Neural progenitor cell (in vitro differentiated cells): ENCODE data around the gene CKAP2. TPM values are rescaled to one million over a fixed set of nuclear protein-coding genes. Genes with fewer than 3 reads are reported as not detected.
"Not testable (repeated sequence)": the region's sequence is repeated elsewhere in the genome, so short reads cannot be mapped to it uniquely, and the experiment has no call there.

ENCODE experiments used
- DNase-seq: peaks from one replicate; pipeline ENCODE4 v3.0.0-alpha.2; 2016; ENCODE audit warnings: low spot score
- H2AFZ ChIP-seq: fragments of 200-600 bp; sonication (generic); replicated peaks from 2 replicates; pipeline ENCODE4 v1.6.1; 2016; ENCODE audit warnings: antibody characterized with exemption
- H3F3A ChIP-seq: fragments of 200-600 bp; sonication (generic); 2 replicates; pipeline ENCODE4 v1.6.1; 2016; ENCODE audit warnings: antibody characterized with exemption, low read depth
- H3K27ac ChIP-seq: fragments of 200-600 bp; sonication (generic); 2 replicates; pipeline ENCODE4 v1.5.1; 2016; ENCODE audit warnings: mild to moderate bottlenecking
- H3K27me3 ChIP-seq: fragments of 200-600 bp; sonication (generic); 2 replicates; pipeline ENCODE4 v1.6.1; 2016; ENCODE audit warnings: mild to moderate bottlenecking, moderate library complexity
- H3K36me3 ChIP-seq: fragments of 200-600 bp; sonication (generic); 2 replicates; pipeline ENCODE4 v1.5.1; 2016
- H3K4me1 ChIP-seq: fragments of 200-600 bp; sonication (generic); 2 replicates; pipeline ENCODE4 v1.6.1; 2016; ENCODE audit warnings: mixed run types
- H3K4me2 ChIP-seq: fragments of 200-600 bp; sonication (generic); 2 replicates; pipeline ENCODE4 v1.6.1; 2016
- H3K4me3 ChIP-seq: fragments of 200-600 bp; sonication (generic); 2 replicates; pipeline ENCODE4 v1.5.1; 2016
- H3K79me2 ChIP-seq: fragments of 200-600 bp; sonication (generic); 2 replicates; pipeline ENCODE4 v1.6.1; 2016; ENCODE audit warnings: low read depth
- H3K9ac ChIP-seq: fragments of 200-600 bp; sonication (generic); 2 replicates; pipeline ENCODE4 v1.6.1; 2016
- H3K9me3 ChIP-seq: fragments of 200-600 bp; sonication (generic); 2 replicates; pipeline ENCODE4 v1.5.1; 2016; ENCODE audit warnings: low read depth
- H4K20me1 ChIP-seq: fragments of 200-600 bp; sonication (generic); 2 replicates; pipeline ENCODE4 v1.6.1; 2016; ENCODE audit warnings: low read depth
- H3K27ac Mint-ChIP-seq: 3 replicates; pipeline ENCODE4 v1.8.0; 2021; ENCODE audit warnings: mixed read lengths
- H3K27me3 Mint-ChIP-seq: 2 replicates; pipeline ENCODE4 v1.8.0; 2022; ENCODE audit warnings: low read depth, mild to moderate bottlenecking, inconsistent platforms, moderate library complexity, mixed read lengths; ENCODE audit not compliant: insufficient read depth
- H3K36me3 Mint-ChIP-seq: 3 replicates; pipeline ENCODE4 v1.8.0; 2021; ENCODE audit warnings: mixed read lengths
- H3K4me1 Mint-ChIP-seq: 3 replicates; pipeline ENCODE4 v1.8.0; 2021; ENCODE audit warnings: mixed read lengths
- H3K4me3 Mint-ChIP-seq: 3 replicates; pipeline ENCODE4 v1.8.0; 2021; ENCODE audit warnings: mild to moderate bottlenecking, moderate library complexity, mixed read lengths
- H3K9me3 Mint-ChIP-seq: 3 replicates; pipeline ENCODE4 v1.8.0; 2020; ENCODE audit warnings: mixed read lengths
- CTCF ChIP-seq: fragments of 200-600 bp; sonication (generic); IDR thresholded peaks from 2 replicates; pipeline ENCODE4 v1.5.1; 2017; ENCODE audit warnings: antibody characterized with exemption, mild to moderate bottlenecking
- EZH2 ChIP-seq: fragments of 200-600 bp; sonication (generic); IDR thresholded peaks from 2 replicates; pipeline ENCODE4 v1.6.1; 2017; ENCODE audit warnings: antibody characterized with exemption, mild to moderate bottlenecking, moderate library complexity
- EZH2phosphoT487 ChIP-seq: fragments of 200-600 bp; sonication (generic); IDR thresholded peaks from 2 replicates; pipeline ENCODE4 v1.6.1; 2017; ENCODE audit warnings: antibody characterized with exemption
- total RNA-seq: library from RNA; depleted of rRNA; stranded (reverse); fragments of >200 nt; gene quantifications from 2 replicates; pipeline ENCODE4 v1.2.3, GENCODE V29; 2015; ENCODE audit warnings: low replicate concordance

CKAP2 gene
- total RNA-seq, 1 donor from 2014 or later, result 224 TPM

- no peaks in the 10 kb centered on the region for H3K27me3 ChIP-seq
- no peak overlapping the region for H3K27ac ChIP-seq
- peaks cover 14% of the 10 kb centered on the region for H3K4me1 Mint-ChIP-seq
- peaks cover 48% of the 10 kb centered on the region for H3K36me3 Mint-ChIP-seq
- peaks cover 55% of the 10 kb centered on the region for H3K36me3 ChIP-seq
- H3K27me3 Mint-ChIP-seq, result peaks cover 2% of the 10 kb centered on the region
- H3K4me3 ChIP-seq, result no peak overlapping the region
- peaks cover 5% of the 10 kb centered on the region for H3F3A ChIP-seq
- no peak overlapping the region for H3K4me3 Mint-ChIP-seq
- no peaks in the 10 kb centered on the region for H3K9me3 Mint-ChIP-seq
- H3K4me2 ChIP-seq, result no peak overlapping the region
- no peak for DNase-seq
- H3K27ac Mint-ChIP-seq, result no peak overlapping the region
- H3K9me3 ChIP-seq, result no peaks in the 10 kb centered on the region
- TF ChIP-seq CTCF (no peak), EZH2phosphoT487 (no peak), EZH2 (no peak)
- no peak overlapping the region for H2AFZ ChIP-seq
- H4K20me1 ChIP-seq, result peaks cover 64% of the 10 kb centered on the region
- peaks cover 10% of the 10 kb centered on the region for H3K4me1 ChIP-seq
- H3K9ac ChIP-seq, result no peak overlapping the region
- peaks cover 96% of the 10 kb centered on the region for H3K79me2 ChIP-seq
Measured at GRCh38 chr13:52463526-52463925, 8.2 kb downstream of the CKAP2 start.

- not testable (repeated sequence) for DNase-seq, H3K27me3 ChIP-seq, H3K27me3 Mint-ChIP-seq, H2AFZ ChIP-seq, H3K27ac Mint-ChIP-seq, H3K4me3 Mint-ChIP-seq, H3K4me3 ChIP-seq, H3K27ac ChIP-seq, H3K4me1 Mint-ChIP-seq, H3K4me2 ChIP-seq, H3K4me1 ChIP-seq, H3K9me3 Mint-ChIP-seq, H3K9ac ChIP-seq, H3F3A ChIP-seq, H3K9me3 ChIP-seq
- Histone ChIP-seq H3K36me3 (peaks cover 40% of the 10 kb centered on the region), H4K20me1 (peaks cover 23% of the 10 kb centered on the region), H3K79me2 (peaks cover 67% of the 10 kb centered on the region)
- peaks cover 54% of the 10 kb centered on the region for H3K36me3 Mint-ChIP-seq
Measured at GRCh38 chr13:52468487-52468886, 13.2 kb downstream of the CKAP2 start.

GRCh38 chr13:52480677-52481428 is 25.6 kb downstream of the CKAP2 start:
- peaks cover 12% of the 10 kb centered on the region for H3K36me3 Mint-ChIP-seq
- not testable (repeated sequence) for H3K9me3 ChIP-seq, H3K9ac ChIP-seq, H3K4me1 ChIP-seq, H3K36me3 ChIP-seq, H3K4me2 ChIP-seq, H3K27me3 ChIP-seq, H3K9me3 Mint-ChIP-seq, H4K20me1 ChIP-seq, H3K4me1 Mint-ChIP-seq, H3K4me3 ChIP-seq, H3K4me3 Mint-ChIP-seq, H3K79me2 ChIP-seq, H3K27me3 Mint-ChIP-seq, H3K27ac Mint-ChIP-seq, DNase-seq, H3K27ac ChIP-seq, H2AFZ ChIP-seq
- H3F3A ChIP-seq, result peaks cover 12% of the 10 kb centered on the region

GRCh38 chr13:52487078-52487477 is 31.8 kb downstream of the CKAP2 start:
- H2AFZ ChIP-seq, DNase-seq, H3K9ac ChIP-seq, H3K27me3 Mint-ChIP-seq, H3K36me3 ChIP-seq, H3K4me1 ChIP-seq, H3K27me3 ChIP-seq, H3K4me3 ChIP-seq, H3K79me2 ChIP-seq, H3K27ac ChIP-seq, H4K20me1 ChIP-seq, H3K27ac Mint-ChIP-seq, H3K9me3 ChIP-seq, H3K4me1 Mint-ChIP-seq, H3K4me3 Mint-ChIP-seq, H3K4me2 ChIP-seq, H3F3A ChIP-seq, H3K9me3 Mint-ChIP-seq, H3K36me3 Mint-ChIP-seq: not testable (repeated sequence)

- H3K4me3 ChIP-seq, H3K9ac ChIP-seq, DNase-seq, H4K20me1 ChIP-seq, H3K36me3 Mint-ChIP-seq, H2AFZ ChIP-seq, H3K4me3 Mint-ChIP-seq, H3K9me3 Mint-ChIP-seq, H3K27me3 ChIP-seq, H3K27ac ChIP-seq, H3K27me3 Mint-ChIP-seq, H3K27ac Mint-ChIP-seq, H3F3A ChIP-seq, H3K4me1 ChIP-seq, H3K4me2 ChIP-seq, H3K4me1 Mint-ChIP-seq, H3K79me2 ChIP-seq, H3K9me3 ChIP-seq, H3K36me3 ChIP-seq: not testable (repeated sequence)
Measured at GRCh38 chr13:52488763-52489162, 33.5 kb downstream of the CKAP2 start.

- not testable (repeated sequence) for H3K36me3 ChIP-seq, H3K4me1 ChIP-seq, H3K9me3 Mint-ChIP-seq, H3K4me3 Mint-ChIP-seq, H3K4me3 ChIP-seq, H3K27ac Mint-ChIP-seq, H3F3A ChIP-seq, H3K4me2 ChIP-seq, H4K20me1 ChIP-seq, H2AFZ ChIP-seq, H3K27ac ChIP-seq, H3K4me1 Mint-ChIP-seq, H3K79me2 ChIP-seq, H3K36me3 Mint-ChIP-seq, DNase-seq, H3K27me3 ChIP-seq, H3K9me3 ChIP-seq, H3K27me3 Mint-ChIP-seq, H3K9ac ChIP-seq
Measured at GRCh38 chr13:52491015-52491414, 35.7 kb downstream of the CKAP2 start.

- not testable (repeated sequence) for H3K27me3 ChIP-seq, H3K9ac ChIP-seq, H3K9me3 ChIP-seq, H3K27ac ChIP-seq, H3K79me2 ChIP-seq, H3K9me3 Mint-ChIP-seq, H3K27ac Mint-ChIP-seq, H2AFZ ChIP-seq, DNase-seq, H3K27me3 Mint-ChIP-seq, H4K20me1 ChIP-seq, H3K4me1 Mint-ChIP-seq, H3K4me3 ChIP-seq, H3K4me2 ChIP-seq, H3K4me1 ChIP-seq, H3F3A ChIP-seq, H3K36me3 Mint-ChIP-seq, H3K4me3 Mint-ChIP-seq, H3K36me3 ChIP-seq
Measured at GRCh38 chr13:52494241-52494640, 39.0 kb downstream of the CKAP2 start.
